BE2C (cell line): ENCODE measurements around the gene LMF2.
A peak's percentile ranks its signal among the peaks of the same experiment; 100 is the strongest.
"Not testable (repeated sequence)": the region's sequence is repeated elsewhere in the genome, so short reads cannot be mapped to it uniquely, and the experiment has no call there.

Experiments
- DNase-seq: peaks from one replicate; pipeline ENCODE4 v3.0.0-alpha.2; 2020
- H3K27me3 ChIP-seq: fragments of 250-450 bp; sonication (Bioruptor Pico); 2 replicates; pipeline ENCODE4 v1.5.1; 2020; ENCODE audit warnings: mild to moderate bottlenecking
- H3K36me3 ChIP-seq: fragments of 250-450 bp; sonication (Bioruptor Pico); 2 replicates; pipeline ENCODE4 v1.5.1; 2020; ENCODE audit warnings: mild to moderate bottlenecking
- H3K4me1 ChIP-seq: fragments of 250-450 bp; sonication (Bioruptor Pico); 2 replicates; pipeline ENCODE4 v1.5.1; 2020
- H3K4me3 ChIP-seq: 2 replicates; pipeline ENCODE4 v1.5.1; 2011; ENCODE audit warnings: low read depth, low read length
- H3K9me3 ChIP-seq: fragments of 250-450 bp; sonication (Bioruptor Pico); 2 replicates; pipeline ENCODE4 v1.5.1; 2020
- TF ChIP-seq, protein P1 (sequence below): IDR thresholded peaks from 2 replicates; pipeline ENCODE4 v1.5.1; 2012; ENCODE audit warnings: mild to moderate bottlenecking, low read depth, low read length

LMF2 gene

DNA sequence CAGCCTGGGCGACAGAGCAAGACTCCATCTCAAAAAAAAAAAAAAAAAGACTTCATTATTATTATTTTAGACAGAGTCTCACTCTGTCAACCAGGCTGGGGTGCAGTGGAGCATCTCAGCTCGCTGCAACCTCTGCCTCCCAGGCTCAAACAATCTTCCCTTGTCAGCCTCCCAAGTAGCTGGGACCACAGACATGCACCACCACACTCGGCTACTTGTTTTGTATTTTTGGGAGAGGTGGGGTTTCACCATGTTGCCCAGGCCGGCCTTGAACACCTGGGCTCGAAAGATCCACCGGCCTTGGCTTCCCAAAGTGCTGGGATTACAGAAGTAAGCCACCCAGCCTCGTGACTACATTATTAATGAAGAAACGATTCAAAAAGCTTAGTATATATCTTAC, 27.6 kb upstream of the LMF2 start:
- H3K4me1 ChIP-seq: peaks cover 4% of the 10 kb centered on the region; the same call in 1 of the 2 replicates

DNA sequence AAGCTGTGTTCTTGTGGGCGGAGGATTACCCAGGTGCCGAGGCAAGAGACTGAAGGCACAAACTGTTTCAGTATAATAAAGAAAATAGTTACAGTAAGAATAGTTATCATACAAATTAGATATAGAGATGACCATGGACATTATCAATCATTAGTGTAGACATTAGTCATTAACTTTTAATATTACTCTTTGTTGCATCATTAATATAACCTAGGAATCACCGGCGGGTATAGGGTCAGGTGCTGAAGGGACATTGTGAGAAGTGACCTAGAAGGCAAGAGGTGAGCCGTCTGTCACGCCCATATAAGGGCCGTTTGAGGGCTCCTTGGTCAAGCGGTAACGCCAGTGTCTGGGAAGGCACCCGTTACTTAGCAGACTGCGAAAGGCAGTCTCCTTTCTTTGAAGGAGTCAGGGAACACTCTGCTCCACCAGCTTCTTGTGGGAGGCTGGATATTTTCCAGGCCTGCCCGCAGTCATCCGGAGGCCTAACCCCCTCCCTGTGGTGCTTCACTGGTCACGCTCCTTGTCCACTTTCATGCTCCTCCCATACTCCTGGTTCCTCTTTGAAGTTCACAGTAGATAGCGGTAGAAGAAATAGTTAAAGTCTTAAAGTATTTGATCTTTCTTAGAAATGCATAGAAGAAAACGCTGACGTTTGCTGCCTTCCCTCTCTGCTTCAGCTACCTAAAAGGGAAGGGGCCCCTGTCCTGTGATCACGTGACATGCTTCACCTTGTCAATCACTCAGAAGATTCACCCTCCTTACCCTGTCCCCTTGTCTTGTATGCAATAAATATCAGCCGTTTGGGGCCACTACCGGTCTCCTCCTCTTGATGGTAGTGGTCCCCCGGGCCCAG, 26.6 kb upstream of the LMF2 start:
- H3K9me3 ChIP-seq, H3K4me1 ChIP-seq, H3K36me3 ChIP-seq, DNase-seq, H3K4me3 ChIP-seq: not testable (repeated sequence)
- peaks cover 47% of the 10 kb centered on the region for H3K27me3 ChIP-seq

More for the DNA sequence above, 27.6 kb upstream of the LMF2 start:
- no peak for DNase-seq
- no peaks in the 10 kb centered on the region for H3K36me3 ChIP-seq
- peaks cover 37% of the 10 kb centered on the region for H3K27me3 ChIP-seq
- TF ChIP-seq, protein P1, sequence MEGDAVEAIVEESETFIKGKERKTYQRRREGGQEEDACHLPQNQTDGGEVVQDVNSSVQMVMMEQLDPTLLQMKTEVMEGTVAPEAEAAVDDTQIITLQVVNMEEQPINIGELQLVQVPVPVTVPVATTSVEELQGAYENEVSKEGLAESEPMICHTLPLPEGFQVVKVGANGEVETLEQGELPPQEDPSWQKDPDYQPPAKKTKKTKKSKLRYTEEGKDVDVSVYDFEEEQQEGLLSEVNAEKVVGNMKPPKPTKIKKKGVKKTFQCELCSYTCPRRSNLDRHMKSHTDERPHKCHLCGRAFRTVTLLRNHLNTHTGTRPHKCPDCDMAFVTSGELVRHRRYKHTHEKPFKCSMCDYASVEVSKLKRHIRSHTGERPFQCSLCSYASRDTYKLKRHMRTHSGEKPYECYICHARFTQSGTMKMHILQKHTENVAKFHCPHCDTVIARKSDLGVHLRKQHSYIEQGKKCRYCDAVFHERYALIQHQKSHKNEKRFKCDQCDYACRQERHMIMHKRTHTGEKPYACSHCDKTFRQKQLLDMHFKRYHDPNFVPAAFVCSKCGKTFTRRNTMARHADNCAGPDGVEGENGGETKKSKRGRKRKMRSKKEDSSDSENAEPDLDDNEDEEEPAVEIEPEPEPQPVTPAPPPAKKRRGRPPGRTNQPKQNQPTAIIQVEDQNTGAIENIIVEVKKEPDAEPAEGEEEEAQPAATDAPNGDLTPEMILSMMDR: no peak
- no peak overlapping the region for H3K4me3 ChIP-seq
- H3K9me3 ChIP-seq: peaks cover 3% of the 10 kb centered on the region; the same call in 1 of the 2 replicates

DNA sequence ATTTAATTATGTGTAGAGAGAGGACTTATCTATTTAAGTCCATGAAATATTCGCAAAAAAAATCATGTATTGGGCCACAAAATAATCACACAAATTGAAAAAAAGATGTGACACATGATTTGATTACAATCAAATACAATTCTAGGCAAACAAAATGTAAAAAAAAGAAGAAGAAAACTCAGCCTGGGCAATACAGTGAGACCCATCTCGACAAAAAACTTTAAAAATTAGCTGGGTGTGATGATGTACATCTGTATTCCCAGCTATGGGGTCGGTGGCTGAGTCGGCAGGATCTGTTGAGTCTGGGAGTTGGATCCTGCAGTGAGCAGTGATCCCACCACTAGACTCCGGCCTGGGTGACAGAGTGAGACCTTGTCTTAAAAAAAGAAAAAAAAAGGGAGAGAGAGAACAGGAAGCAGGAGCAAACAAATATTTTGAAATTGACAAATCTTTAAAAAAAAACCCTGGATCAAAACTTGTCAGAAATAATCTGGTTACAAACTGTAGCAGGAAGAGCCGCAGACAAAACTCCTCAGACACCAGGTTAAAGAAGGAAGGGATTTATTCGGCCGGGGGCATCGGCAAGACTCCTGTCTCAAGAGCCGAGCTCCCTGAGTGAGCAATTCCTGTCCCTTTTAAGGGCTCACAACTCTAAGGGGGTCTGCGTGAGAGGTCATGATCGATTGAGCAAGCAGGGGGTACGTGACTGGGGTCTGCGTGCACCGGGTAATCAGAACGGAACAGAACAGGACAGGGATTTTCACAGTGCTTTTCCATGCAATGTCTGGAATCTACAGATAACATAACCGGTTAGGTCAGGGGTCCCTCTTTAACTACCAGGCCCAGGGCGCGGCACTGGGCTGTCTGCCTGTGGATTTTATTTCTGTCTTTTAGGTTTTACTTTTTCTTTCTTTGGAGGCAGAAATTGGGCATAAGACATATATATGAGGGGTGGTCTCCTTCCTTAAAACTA, 25.6 kb upstream of the LMF2 start:
- peaks cover 4% of the 10 kb centered on the region; the same call in 1 of the 2 replicates for H3K4me1 ChIP-seq
- H3K27me3 ChIP-seq: peaks cover 47% of the 10 kb centered on the region
- peaks cover 5% of the 10 kb centered on the region; the same call in 1 of the 2 replicates for H3K9me3 ChIP-seq
- TF ChIP-seq, protein P1: no peak
- H3K4me3 ChIP-seq: no peak overlapping the region
- no peak for DNase-seq
- no peaks in the 10 kb centered on the region for H3K36me3 ChIP-seq

DNA sequence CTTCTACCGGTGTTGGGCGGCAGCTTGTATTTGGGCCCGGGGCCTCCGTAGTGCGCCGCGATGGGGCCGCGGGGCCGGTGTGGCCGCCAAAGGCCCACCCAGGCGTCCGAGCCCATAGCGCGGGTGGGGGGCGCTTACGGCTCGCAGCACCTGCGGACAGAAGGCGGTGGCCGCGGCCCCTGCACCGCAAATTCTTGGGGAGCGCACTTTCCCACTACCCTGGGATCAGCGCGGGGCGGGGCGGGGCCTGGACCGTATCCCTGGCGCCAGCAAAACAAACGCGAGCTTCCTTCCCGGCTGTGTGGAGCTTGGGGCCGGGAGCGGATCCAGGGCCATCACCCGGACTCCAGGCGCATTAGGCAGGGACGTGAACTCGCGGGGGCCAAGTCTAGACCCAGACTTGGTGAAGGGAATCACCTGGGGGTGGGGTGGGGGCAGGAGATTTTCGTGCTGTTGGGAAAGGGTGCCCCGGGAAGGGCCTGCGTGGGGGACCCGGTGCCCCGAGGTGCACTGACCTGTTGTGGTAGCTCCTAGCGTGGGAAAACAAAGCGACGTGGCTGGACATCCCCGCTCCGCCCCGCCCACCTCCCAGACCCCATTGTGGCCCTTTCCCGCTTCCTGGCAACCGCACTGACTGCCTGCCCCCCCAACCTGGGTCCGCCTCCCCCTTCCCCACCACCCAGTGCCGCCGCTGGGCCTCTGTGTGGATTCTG, 24.6 kb upstream of the LMF2 start:
- no peak for DNase-seq
- H3K4me1 ChIP-seq: peaks cover 6% of the 10 kb centered on the region; the same call in 1 of the 2 replicates
- TF ChIP-seq, protein P1: no peak

DNA sequence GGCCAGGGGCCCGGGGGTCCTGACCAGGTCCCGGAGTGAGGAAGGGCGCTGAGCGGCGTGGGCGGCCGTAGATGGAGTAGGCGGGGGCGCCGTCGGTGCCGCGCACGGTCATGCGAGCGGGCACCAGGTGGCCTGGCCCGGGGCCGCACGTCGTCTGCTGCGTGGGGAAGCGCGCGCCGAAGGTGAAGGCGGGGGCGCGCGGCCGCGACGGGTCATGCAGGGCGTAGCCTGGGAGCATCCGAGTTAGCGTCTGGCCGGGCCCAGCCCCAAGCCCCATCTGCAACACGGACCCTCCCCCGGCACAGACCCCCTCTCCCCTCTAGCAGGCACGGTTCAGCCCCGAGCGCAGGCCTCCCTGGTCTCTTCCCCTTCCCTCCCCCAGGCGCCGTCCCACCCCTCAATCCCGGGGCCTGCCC, 24.1 kb upstream of the LMF2 start:
- Histone ChIP-seq H3K9me3 (peaks cover 5% of the 10 kb centered on the region; the same call in 1 of the 2 replicates), H3K4me1 (peaks cover 12% of the 10 kb centered on the region; the same call in 1 of the 2 replicates), H3K4me3 (no peak overlapping the region), H3K36me3 (no peaks in the 10 kb centered on the region), H3K27me3 (peaks cover 47% of the 10 kb centered on the region)
- TF ChIP-seq, protein P1: no peak
- no peak for DNase-seq

More for the DNA sequence above, 24.6 kb upstream of the LMF2 start:
- no peaks in the 10 kb centered on the region for H3K36me3 ChIP-seq
- H3K4me3 ChIP-seq: peak overlapping the region; percentile 6; the same call in 1 of the 2 replicates
- H3K9me3 ChIP-seq: peaks cover 5% of the 10 kb centered on the region; the same call in 1 of the 2 replicates
- H3K27me3 ChIP-seq: peaks cover 47% of the 10 kb centered on the region
